OCI-LY7 (cell line): ENCODE results near the gene TXNL4B.

ENCODE experiments used
- EZH2phosphoT487 ChIP-seq: fragments of 200-600 bp; sonication (generic); IDR thresholded peaks from 2 replicates; pipeline ENCODE4 v1.6.1; 2018; ENCODE audit warnings: low read depth, borderline replicate concordance, mild to moderate bottlenecking, mixed run types, antibody characterized with exemption, low read length, moderate library complexity, mixed read lengths
- TF ChIP-seq, protein P1 (sequence below): fragments of 200-600 bp; sonication (generic); conservative IDR thresholded peaks from 2 replicates; pipeline ENCODE4 v1.5.1; 2014; ENCODE audit warnings: mild to moderate bottlenecking, antibody characterized with exemption, low read length, moderate library complexity, mixed read lengths

DNA sequence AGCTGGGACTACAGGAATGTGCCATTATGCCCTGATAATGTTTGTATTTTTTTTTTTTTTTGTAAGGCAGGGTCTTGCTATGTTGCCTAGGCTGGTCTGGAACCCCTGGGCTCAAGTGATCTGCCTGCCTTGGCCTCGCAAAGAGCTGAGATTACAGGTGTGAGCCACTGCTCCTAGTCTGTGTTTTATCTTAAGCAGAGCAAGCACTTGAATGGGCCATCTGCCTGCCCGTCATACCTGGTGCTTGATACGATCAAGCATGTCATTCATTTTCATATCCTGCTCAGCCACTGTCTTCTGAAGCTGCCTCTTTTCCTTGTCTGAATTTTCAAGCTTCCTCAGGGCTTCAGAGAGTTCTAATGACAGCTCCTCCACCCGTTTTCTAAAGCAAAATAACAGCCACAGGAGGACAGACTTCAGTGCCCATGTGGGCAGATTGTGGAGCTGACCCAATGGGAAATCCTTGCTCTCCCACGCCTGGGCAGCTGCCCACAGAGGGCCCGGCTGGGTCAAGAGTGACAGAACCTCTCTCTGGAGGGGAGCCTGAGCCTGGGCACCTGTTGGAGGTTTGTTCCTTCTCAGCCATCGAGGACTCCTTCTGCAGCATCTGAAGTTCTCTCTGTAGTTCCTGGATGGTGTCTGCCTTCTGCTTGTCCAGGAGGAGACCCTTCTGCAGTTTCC, 36.7 kb upstream of the TXNL4B start:
- TF ChIP-seq, protein P1, sequence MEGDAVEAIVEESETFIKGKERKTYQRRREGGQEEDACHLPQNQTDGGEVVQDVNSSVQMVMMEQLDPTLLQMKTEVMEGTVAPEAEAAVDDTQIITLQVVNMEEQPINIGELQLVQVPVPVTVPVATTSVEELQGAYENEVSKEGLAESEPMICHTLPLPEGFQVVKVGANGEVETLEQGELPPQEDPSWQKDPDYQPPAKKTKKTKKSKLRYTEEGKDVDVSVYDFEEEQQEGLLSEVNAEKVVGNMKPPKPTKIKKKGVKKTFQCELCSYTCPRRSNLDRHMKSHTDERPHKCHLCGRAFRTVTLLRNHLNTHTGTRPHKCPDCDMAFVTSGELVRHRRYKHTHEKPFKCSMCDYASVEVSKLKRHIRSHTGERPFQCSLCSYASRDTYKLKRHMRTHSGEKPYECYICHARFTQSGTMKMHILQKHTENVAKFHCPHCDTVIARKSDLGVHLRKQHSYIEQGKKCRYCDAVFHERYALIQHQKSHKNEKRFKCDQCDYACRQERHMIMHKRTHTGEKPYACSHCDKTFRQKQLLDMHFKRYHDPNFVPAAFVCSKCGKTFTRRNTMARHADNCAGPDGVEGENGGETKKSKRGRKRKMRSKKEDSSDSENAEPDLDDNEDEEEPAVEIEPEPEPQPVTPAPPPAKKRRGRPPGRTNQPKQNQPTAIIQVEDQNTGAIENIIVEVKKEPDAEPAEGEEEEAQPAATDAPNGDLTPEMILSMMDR: no peak
- TF ChIP-seq EZH2phosphoT487: no peak
